ENCODE results near the gene CADPS2.

DNA sequence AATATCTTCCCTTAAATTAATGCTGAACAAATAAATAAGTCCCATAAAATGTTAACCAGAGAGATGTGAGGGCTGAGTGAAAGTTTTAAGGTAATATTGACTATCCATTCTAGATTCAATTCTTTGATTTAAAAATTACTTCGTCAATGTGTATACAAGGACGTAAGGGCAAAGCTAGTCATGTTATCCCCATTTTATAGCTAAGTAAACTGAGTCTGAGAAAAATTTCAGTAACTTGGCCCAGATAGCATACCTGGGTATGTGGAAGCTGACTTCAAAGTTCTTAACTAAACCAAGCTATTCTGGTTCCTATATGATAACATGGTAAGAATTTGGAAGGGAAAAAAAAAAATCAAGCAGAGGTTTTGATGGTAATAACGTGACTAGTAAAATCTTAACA, 72.4 kb downstream of the CADPS2 start:
- TF ChIP-seq, protein P1, sequence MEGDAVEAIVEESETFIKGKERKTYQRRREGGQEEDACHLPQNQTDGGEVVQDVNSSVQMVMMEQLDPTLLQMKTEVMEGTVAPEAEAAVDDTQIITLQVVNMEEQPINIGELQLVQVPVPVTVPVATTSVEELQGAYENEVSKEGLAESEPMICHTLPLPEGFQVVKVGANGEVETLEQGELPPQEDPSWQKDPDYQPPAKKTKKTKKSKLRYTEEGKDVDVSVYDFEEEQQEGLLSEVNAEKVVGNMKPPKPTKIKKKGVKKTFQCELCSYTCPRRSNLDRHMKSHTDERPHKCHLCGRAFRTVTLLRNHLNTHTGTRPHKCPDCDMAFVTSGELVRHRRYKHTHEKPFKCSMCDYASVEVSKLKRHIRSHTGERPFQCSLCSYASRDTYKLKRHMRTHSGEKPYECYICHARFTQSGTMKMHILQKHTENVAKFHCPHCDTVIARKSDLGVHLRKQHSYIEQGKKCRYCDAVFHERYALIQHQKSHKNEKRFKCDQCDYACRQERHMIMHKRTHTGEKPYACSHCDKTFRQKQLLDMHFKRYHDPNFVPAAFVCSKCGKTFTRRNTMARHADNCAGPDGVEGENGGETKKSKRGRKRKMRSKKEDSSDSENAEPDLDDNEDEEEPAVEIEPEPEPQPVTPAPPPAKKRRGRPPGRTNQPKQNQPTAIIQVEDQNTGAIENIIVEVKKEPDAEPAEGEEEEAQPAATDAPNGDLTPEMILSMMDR (IDR thresholded peaks at IDR 0.05; ENCODE audit: insufficient read depth, low read length, poor library complexity, severe bottlenecking): no peak
- TF ChIP-seq EZH2phosphoT487 (conservative IDR thresholded peaks at IDR 0.05; ENCODE audit: low read length): no peak
